ENCODE results near the gene TVP23B.
"Not testable (repeated sequence)": the region's sequence is repeated elsewhere in the genome, so short reads cannot be mapped to it uniquely, and the experiment has no call there.

The TVP23B gene

DNA sequence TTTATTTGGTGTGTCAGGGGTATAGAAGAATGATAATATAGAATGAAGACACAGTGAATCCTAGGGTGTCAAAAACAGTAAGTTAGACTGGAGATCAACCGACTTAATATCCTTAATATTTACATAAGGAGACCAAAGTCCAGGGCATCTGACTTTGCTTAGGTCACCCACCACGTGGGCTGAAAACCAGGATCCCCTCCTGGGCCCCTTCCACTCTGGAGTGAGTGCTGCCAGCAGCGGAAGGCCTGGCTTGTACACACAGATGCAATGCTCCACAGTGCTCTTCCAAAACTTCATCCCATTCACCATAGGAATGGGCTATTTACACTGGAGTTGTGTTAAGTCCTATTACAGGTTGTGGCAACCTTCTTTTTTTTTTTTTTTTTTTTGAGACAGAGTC, 34.4 kb upstream of the TVP23B start:
- H3K36me3 ChIP-seq (ENCODE audit: insufficient read depth, low read length); H3K9me2 ChIP-seq (replicated peaks; ENCODE audit: low read depth, low read length); H4K20me1 ChIP-seq (ENCODE audit: insufficient read depth, low read length, poor library complexity, severe bottlenecking); H3K9ac ChIP-seq (ENCODE audit: low read depth, low read length, poor library complexity, severe bottlenecking); H3K27me3 ChIP-seq (ENCODE audit: insufficient read depth, low read length, poor library complexity, severe bottlenecking); H3F3A ChIP-seq (ENCODE audit: low read depth); H3K4me3 ChIP-seq (ENCODE audit: low read length, poor library complexity, severe bottlenecking); H3K4me1 ChIP-seq (ENCODE audit: insufficient read depth, low read length, poor library complexity, severe bottlenecking); H3K4me2 ChIP-seq (ENCODE audit: low read depth, low read length, poor library complexity, severe bottlenecking); H3K79me2 ChIP-seq (ENCODE audit: insufficient read depth, low read length); H2AFZ ChIP-seq (ENCODE audit: low read length); H3K9me3 ChIP-seq (ENCODE audit: insufficient read depth, low read depth, low read length): not testable (repeated sequence)

DNA sequence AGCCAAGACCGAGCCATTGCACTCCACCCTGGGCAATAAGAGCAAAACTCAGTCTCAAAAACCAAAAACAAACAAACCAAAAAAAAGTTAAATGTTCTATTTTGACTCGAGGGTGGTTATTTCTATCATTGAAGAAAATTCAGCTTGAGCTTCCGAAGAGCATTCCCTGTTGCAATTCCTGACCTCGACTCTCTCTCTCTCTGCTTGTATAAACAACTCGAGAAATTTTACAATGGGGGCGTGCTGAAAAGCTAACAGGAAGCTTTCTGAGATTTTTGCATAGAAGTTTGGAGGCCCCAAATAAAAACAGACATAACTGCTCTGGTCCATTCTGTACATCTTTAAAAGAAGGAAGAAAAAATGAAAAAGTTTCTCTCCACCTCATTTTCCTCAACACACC, 33.5 kb upstream of the TVP23B start:
- not testable (repeated sequence) for H4K20me1 ChIP-seq (ENCODE audit: insufficient read depth, low read length, poor library complexity, severe bottlenecking); H3K4me3 ChIP-seq (ENCODE audit: low read length, poor library complexity, severe bottlenecking); H3K4me1 ChIP-seq (ENCODE audit: insufficient read depth, low read length, poor library complexity, severe bottlenecking); H3K27me3 ChIP-seq (ENCODE audit: insufficient read depth, low read length, poor library complexity, severe bottlenecking); H3K79me2 ChIP-seq (ENCODE audit: insufficient read depth, low read length); H3K9ac ChIP-seq (ENCODE audit: low read depth, low read length, poor library complexity, severe bottlenecking); H3K4me2 ChIP-seq (ENCODE audit: low read depth, low read length, poor library complexity, severe bottlenecking); H2AFZ ChIP-seq (ENCODE audit: low read length); H3F3A ChIP-seq (ENCODE audit: low read depth); H3K36me3 ChIP-seq (ENCODE audit: insufficient read depth, low read length); H3K9me3 ChIP-seq (ENCODE audit: insufficient read depth, low read depth, low read length); H3K9me2 ChIP-seq (replicated peaks; ENCODE audit: low read depth, low read length)

DNA sequence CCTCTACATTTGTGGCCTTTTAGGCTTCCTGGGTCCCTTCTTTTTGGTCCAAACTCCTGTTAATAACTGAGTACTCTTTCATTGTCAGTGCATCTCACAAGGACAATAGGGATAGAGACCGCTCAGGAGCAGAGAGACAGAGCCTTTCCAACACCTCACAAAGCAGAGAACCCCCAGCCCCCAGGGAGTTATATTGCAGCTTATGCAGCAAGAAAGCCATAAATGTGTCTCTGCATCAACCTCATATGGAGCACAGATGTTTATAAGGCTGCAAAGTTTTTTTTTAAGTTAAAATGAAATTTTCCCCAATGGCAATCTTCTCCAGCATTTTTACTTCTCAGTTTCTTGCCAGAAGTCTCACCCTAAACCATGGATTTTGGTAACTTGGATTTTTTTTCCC, 30.7 kb upstream of the TVP23B start:
- H3K9ac ChIP-seq (ENCODE audit: low read depth, low read length, poor library complexity, severe bottlenecking); H2AFZ ChIP-seq (ENCODE audit: low read length); H3K4me1 ChIP-seq (ENCODE audit: insufficient read depth, low read length, poor library complexity, severe bottlenecking); H3K36me3 ChIP-seq (ENCODE audit: insufficient read depth, low read length); H4K20me1 ChIP-seq (ENCODE audit: insufficient read depth, low read length, poor library complexity, severe bottlenecking); H3K79me2 ChIP-seq (ENCODE audit: insufficient read depth, low read length); H3K4me2 ChIP-seq (ENCODE audit: low read depth, low read length, poor library complexity, severe bottlenecking); H3K9me2 ChIP-seq (replicated peaks; ENCODE audit: low read depth, low read length); H3K27me3 ChIP-seq (ENCODE audit: insufficient read depth, low read length, poor library complexity, severe bottlenecking); H3K9me3 ChIP-seq (ENCODE audit: insufficient read depth, low read depth, low read length); H3F3A ChIP-seq (ENCODE audit: low read depth); H3K4me3 ChIP-seq (ENCODE audit: low read length, poor library complexity, severe bottlenecking): not testable (repeated sequence)

DNA sequence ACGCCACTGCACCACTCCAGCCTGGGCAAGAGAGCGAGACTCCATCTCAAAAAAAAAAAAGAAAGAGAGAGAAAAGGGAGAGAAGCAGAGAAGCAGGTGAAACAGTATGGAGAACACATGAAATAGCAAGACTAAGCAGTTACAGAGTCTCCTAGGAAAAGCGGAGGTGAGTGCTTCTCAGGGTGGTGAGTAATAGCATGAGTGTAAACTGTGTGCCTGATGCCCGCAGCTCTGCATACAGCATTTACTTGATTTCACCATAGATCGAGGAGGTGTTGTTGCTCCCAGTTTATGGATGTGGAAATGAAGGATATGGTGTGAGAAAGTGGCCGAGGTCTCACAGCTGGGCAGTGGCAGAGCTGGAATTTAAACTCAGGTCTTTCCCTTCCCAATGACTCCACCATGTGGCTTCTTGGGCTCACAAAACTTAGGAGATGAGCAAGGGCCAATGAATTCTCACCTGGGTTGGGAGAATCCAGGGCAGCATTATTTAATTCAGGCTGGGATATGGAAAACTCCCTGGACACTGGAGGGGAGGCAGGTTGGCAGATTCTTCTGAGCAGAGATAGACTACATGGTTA, 27.1 kb upstream of the TVP23B start:
- not testable (repeated sequence) for H3K4me3 ChIP-seq (ENCODE audit: low read length, poor library complexity, severe bottlenecking); H3K36me3 ChIP-seq (ENCODE audit: insufficient read depth, low read length); H3K9me2 ChIP-seq (replicated peaks; ENCODE audit: low read depth, low read length); H3K4me1 ChIP-seq (ENCODE audit: insufficient read depth, low read length, poor library complexity, severe bottlenecking); H3K9ac ChIP-seq (ENCODE audit: low read depth, low read length, poor library complexity, severe bottlenecking); H3F3A ChIP-seq (ENCODE audit: low read depth); H3K4me2 ChIP-seq (ENCODE audit: low read depth, low read length, poor library complexity, severe bottlenecking); H3K9me3 ChIP-seq (ENCODE audit: insufficient read depth, low read depth, low read length); H2AFZ ChIP-seq (ENCODE audit: low read length); H4K20me1 ChIP-seq (ENCODE audit: insufficient read depth, low read length, poor library complexity, severe bottlenecking); H3K27me3 ChIP-seq (ENCODE audit: insufficient read depth, low read length, poor library complexity, severe bottlenecking); H3K79me2 ChIP-seq (ENCODE audit: insufficient read depth, low read length)

DNA sequence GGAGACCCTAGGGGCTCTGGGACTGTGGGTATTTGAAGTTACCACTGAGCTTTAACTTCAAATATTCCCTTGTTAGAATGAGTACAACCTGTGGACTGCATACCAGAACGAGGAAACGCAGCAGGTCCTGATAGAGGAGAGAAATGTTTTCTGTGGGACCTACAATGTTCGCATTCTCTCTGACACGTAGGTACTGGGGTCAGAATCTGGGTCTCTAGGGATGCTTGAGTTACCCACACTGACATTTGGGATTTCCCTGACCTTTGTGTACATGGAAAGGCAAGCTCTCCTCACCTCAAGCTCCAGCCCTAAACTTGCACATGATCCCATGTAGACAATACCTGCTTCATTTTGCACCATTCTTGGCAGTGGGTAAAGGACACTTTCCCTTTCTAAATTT, 25.0 kb upstream of the TVP23B start:
- not testable (repeated sequence) for H3K4me3 ChIP-seq (ENCODE audit: low read length, poor library complexity, severe bottlenecking); H3K27me3 ChIP-seq (ENCODE audit: insufficient read depth, low read length, poor library complexity, severe bottlenecking); H3K79me2 ChIP-seq (ENCODE audit: insufficient read depth, low read length); H3K9ac ChIP-seq (ENCODE audit: low read depth, low read length, poor library complexity, severe bottlenecking); H4K20me1 ChIP-seq (ENCODE audit: insufficient read depth, low read length, poor library complexity, severe bottlenecking); H3F3A ChIP-seq (ENCODE audit: low read depth); H3K9me2 ChIP-seq (replicated peaks; ENCODE audit: low read depth, low read length); H3K4me2 ChIP-seq (ENCODE audit: low read depth, low read length, poor library complexity, severe bottlenecking); H2AFZ ChIP-seq (ENCODE audit: low read length); H3K36me3 ChIP-seq (ENCODE audit: insufficient read depth, low read length); H3K4me1 ChIP-seq (ENCODE audit: insufficient read depth, low read length, poor library complexity, severe bottlenecking); H3K9me3 ChIP-seq (ENCODE audit: insufficient read depth, low read depth, low read length)

DNA sequence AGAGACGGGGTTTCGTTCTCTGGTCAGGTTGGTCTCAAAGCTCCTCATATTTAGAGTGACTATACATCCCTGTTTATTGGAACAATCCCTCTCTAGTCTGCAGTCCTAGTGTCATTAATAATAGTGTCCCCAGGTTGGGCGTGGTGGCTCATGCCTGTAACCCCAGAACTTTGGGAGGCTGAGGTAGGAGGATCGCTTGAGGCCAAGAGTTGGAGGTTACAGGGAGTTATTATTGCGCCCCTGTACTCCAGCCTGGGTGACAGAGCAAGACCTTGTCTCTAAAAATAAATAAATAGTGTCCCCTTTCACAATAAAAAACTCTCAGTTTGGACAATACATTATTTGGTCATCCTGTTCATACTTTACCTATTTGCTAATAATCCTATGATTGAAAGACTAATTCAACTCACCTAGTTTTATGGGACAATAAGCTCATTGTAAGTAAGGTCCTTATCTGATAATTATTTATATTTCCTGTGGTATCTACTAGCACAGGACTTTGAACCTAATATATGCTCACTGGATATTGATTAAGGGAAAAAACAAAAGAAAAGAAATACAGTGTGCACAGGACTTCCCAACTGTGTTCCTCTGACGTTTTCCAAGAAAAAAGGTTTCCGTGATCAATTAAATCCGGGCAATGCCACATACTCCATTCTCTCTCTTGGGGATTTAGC, 23.5 kb upstream of the TVP23B start:
- not testable (repeated sequence) for H3K36me3 ChIP-seq (ENCODE audit: insufficient read depth, low read length); H3K27me3 ChIP-seq (ENCODE audit: insufficient read depth, low read length, poor library complexity, severe bottlenecking); H3K4me1 ChIP-seq (ENCODE audit: insufficient read depth, low read length, poor library complexity, severe bottlenecking); H3K79me2 ChIP-seq (ENCODE audit: insufficient read depth, low read length); H3K9me3 ChIP-seq (ENCODE audit: insufficient read depth, low read depth, low read length); H3K4me2 ChIP-seq (ENCODE audit: low read depth, low read length, poor library complexity, severe bottlenecking); H3K4me3 ChIP-seq (ENCODE audit: low read length, poor library complexity, severe bottlenecking); H3F3A ChIP-seq (ENCODE audit: low read depth); H4K20me1 ChIP-seq (ENCODE audit: insufficient read depth, low read length, poor library complexity, severe bottlenecking); H3K9me2 ChIP-seq (replicated peaks; ENCODE audit: low read depth, low read length); H3K9ac ChIP-seq (ENCODE audit: low read depth, low read length, poor library complexity, severe bottlenecking); H2AFZ ChIP-seq (ENCODE audit: low read length)

DNA sequence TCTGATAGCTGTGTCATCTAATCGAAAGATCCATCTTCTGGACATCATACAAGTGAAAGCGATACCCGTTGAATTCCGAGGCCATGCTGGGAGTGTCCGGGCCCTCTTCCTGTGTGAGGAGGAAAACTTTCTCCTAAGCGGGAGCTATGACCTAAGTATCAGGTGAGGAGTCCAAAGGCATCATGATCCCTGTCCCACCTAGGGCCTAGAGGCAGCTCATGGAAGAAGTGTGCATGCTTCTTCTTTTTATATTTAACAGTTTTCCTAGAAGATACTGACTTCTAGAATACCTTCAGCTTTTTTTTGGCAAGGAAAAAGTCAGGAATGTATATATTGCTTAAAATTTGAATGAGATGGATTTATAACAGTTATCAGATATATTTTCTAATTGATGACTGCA, 22.6 kb upstream of the TVP23B start:
- not testable (repeated sequence) for H4K20me1 ChIP-seq (ENCODE audit: insufficient read depth, low read length, poor library complexity, severe bottlenecking); H3K79me2 ChIP-seq (ENCODE audit: insufficient read depth, low read length); H3K4me1 ChIP-seq (ENCODE audit: insufficient read depth, low read length, poor library complexity, severe bottlenecking); H3F3A ChIP-seq (ENCODE audit: low read depth); H3K36me3 ChIP-seq (ENCODE audit: insufficient read depth, low read length); H3K4me2 ChIP-seq (ENCODE audit: low read depth, low read length, poor library complexity, severe bottlenecking); H2AFZ ChIP-seq (ENCODE audit: low read length); H3K9me3 ChIP-seq (ENCODE audit: insufficient read depth, low read depth, low read length); H3K9ac ChIP-seq (ENCODE audit: low read depth, low read length, poor library complexity, severe bottlenecking); H3K9me2 ChIP-seq (replicated peaks; ENCODE audit: low read depth, low read length); H3K4me3 ChIP-seq (ENCODE audit: low read length, poor library complexity, severe bottlenecking); H3K27me3 ChIP-seq (ENCODE audit: insufficient read depth, low read length, poor library complexity, severe bottlenecking)

Data from Loucy (cell line).